ENCODE measurements around the gene ST7L.

DNA sequence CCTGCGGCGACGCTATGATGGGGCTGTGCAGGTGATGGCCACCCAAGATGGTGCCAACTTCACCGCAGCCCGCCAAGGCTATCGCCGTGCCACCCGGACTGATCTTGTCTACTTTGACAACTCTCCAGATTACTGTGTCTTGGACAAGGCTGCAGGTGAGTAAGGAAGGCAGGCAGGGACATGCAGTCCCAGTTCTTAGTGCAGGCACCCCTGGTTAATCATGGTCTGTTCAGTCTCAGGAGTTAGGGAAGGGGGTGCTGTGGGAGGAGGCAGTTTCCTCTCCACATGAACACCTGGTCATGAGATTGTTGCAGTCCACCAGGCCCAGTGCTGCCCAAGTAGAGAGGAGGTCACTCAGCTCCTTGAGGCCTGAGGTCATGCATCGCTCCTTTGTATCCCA is 101.7 kb downstream of the ST7L start:
- TF ChIP-seq CTCF (conservative IDR thresholded peaks at IDR 0.05; ENCODE audit: low read depth, low read length), result no peak
- no peak for TF ChIP-seq EZH2phosphoT487 (IDR thresholded peaks at IDR 0.05; ENCODE audit: borderline replicate concordance, low read length)

All from PC-3 (cell line).